Activated CD4-positive, alpha-beta T cell treated with anti-CD3 and anti-CD28 coated beads, Interleukin-2, amount 10 ng/mL, durations not matched to agents 7 days and 5 days (primary cell): ENCODE measurements around the gene BBS7. TPM values are rescaled to one million over a fixed set of nuclear protein-coding genes. Genes with fewer than 3 reads are reported as not detected.

ENCODE experiments used
- CTCF ChIA-PET: fragments of 350-600 bp; sonication (Branson Sonifier 250); formaldehyde crosslinking; loops from one replicate; lab custom pipeline; 2021; ENCODE audit warnings: antibody characterized with exemption; lab: Charles Lee
- POLR2A ChIA-PET: fragments of 350-600 bp; sonication (Branson Sonifier 250); formaldehyde crosslinking; loops from one replicate; lab custom pipeline; 2021; ENCODE audit warnings: antibody characterized with exemption; lab: Charles Lee
- DNase-seq: peaks from one replicate; pipeline ENCODE4 v3.0.0-alpha.2; 2020
- H3K27ac Mint-ChIP-seq: one replicate; pipeline ENCODE4 v1.8.0; 2021; ENCODE audit warnings: mild to moderate bottlenecking, moderate library complexity, mixed read lengths
- H3K27me3 Mint-ChIP-seq: one replicate; pipeline ENCODE4 v1.8.0; 2021; ENCODE audit warnings: mixed read lengths
- H3K36me3 Mint-ChIP-seq: one replicate; pipeline ENCODE4 v1.8.0; 2021; ENCODE audit warnings: low read depth, mixed read lengths
- H3K4me1 Mint-ChIP-seq: one replicate; pipeline ENCODE4 v1.8.0; 2021; ENCODE audit warnings: mixed read lengths
- H3K4me3 Mint-ChIP-seq: one replicate; pipeline ENCODE4 v1.8.0; 2021; ENCODE audit warnings: mild to moderate bottlenecking, moderate library complexity, mixed read lengths
- H3K9me3 Mint-ChIP-seq: one replicate; pipeline ENCODE4 v1.8.0; 2021; ENCODE audit warnings: mixed read lengths
- total RNA-seq, 2 experiments: library from RNA; stranded (reverse); gene quantifications; one replicate each; pipeline ENCODE4 v1.2.3, GENCODE V29; 2021

The BBS7 gene
- total RNA-seq, 2 experiments from 2014 or later = 16.3 to 21.5 TPM

DNA sequence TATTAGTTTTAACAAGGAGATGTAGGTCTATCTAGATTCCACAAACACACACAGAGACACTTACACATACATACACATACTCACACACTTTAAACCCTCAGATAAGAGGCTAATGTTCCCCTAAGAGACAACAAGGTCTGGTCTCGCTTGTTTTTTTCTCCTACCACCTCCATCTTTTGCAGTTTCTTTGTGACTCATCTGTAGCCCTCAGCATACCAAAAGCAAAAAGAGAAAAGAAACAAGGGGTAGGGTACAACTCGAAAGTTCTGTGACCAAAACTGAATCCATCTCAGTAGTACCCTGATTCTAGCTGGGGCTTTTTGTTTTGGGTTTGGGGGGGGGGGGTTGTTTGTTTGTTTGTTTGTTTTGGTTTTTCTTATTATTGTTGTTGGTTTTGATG is 81.4 kb downstream of the BBS7 start:
- Mint-ChIP-seq H3K36me3 (no peaks in the 10 kb centered on the region), H3K27me3 (peaks cover 25% of the 10 kb centered on the region), H3K9me3 (peaks cover 4% of the 10 kb centered on the region), H3K4me1 (peaks cover 9% of the 10 kb centered on the region), H3K27ac (no peak overlapping the region), H3K4me3 (no peak overlapping the region)
- no peak for DNase-seq
- ChIA-PET CTCF (interaction anchor here (0.6 kb wide), 1 partner anchor 1134 kb away, joined by 3 read pairs; the partner anchor contains the start of gene NUDT6), POLR2A (no interaction called here)

DNA sequence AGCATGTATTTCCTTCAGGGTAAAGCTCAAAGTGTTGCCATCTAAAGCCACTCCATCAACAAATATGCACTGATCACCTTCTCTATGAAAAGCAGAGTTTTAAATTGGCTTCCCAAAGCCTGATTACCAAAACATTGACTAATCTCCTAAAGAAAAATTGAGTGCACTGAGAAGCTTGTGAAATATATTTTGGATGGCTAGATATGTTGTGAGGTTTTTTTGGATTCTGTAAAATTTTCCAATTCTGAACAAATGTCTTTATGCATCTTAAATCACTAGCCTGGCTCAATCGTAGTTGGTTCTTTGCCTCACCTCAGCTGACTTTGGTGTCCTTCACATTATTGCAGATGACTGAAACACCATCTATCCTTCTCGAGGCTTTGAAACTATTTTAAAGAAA is 84.1 kb downstream of the BBS7 start:
- ChIA-PET POLR2A (no interaction called here), CTCF (interaction anchor here (1.1 kb wide), 1 partner anchor 25 kb away, joined by 3 read pairs; no protein-coding TSS in a partner anchor)
- Mint-ChIP-seq H3K4me1 (peaks cover 9% of the 10 kb centered on the region), H3K9me3 (peaks cover 4% of the 10 kb centered on the region), H3K36me3 (no peaks in the 10 kb centered on the region), H3K27ac (no peak overlapping the region), H3K4me3 (no peak overlapping the region), H3K27me3 (peaks cover 35% of the 10 kb centered on the region)
- no peak for DNase-seq

- no peak overlapping the region for H3K4me3 Mint-ChIP-seq
- no peaks in the 10 kb centered on the region for H3K36me3 Mint-ChIP-seq
- CTCF ChIA-PET = no interaction called here
- no peak overlapping the region for H3K27ac Mint-ChIP-seq
- H3K27me3 Mint-ChIP-seq = peaks cover 39% of the 10 kb centered on the region
- peaks cover 9% of the 10 kb centered on the region for H3K4me1 Mint-ChIP-seq
- POLR2A ChIA-PET = interaction anchor here (0.5 kb wide), 1 partner anchor 38 kb away, joined by 4 read pairs; the partner anchor contains the start of gene CCNA2
- peaks cover 4% of the 10 kb centered on the region for H3K9me3 Mint-ChIP-seq
- no peak for DNase-seq
Measured at GRCh38 chr4:121785479-121785878, 84.8 kb downstream of the BBS7 start.

DNA sequence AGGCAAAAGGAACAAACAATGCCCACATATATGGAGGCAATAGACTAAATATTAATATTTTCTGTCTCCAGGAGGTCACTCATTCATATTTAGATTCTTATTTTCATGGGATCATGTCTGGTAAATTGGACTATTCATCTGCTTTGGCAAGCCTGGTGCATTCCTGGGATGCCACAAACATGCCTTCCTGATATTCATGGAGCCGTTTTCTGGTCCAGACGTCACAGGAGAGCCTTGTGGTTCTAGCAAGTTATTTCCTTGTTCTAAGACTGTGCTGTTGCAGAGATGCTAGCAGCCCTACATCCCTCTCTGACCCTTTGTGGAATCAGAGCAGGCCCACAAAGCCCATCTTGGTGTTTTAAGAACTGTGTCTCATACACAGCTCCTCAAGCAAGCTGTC is 85.3 kb downstream of the BBS7 start:
- Mint-ChIP-seq H3K27me3 (peaks cover 41% of the 10 kb centered on the region), H3K9me3 (peaks cover 4% of the 10 kb centered on the region), H3K4me3 (no peak overlapping the region), H3K36me3 (no peaks in the 10 kb centered on the region), H3K27ac (no peak overlapping the region), H3K4me1 (peaks cover 9% of the 10 kb centered on the region)
- POLR2A ChIA-PET = no interaction called here
- DNase-seq = no peak
- CTCF ChIA-PET = interaction anchor here (1.0 kb wide), 1 partner anchor 10 kb away, joined by 4 read pairs; no protein-coding TSS in a partner anchor

GRCh38 chr4:121784401-121784800 is 85.9 kb downstream of the BBS7 start:
- Mint-ChIP-seq H3K27me3 (peaks cover 44% of the 10 kb centered on the region), H3K9me3 (peaks cover 4% of the 10 kb centered on the region), H3K36me3 (no peaks in the 10 kb centered on the region), H3K4me1 (peaks cover 7% of the 10 kb centered on the region), H3K27ac (no peak overlapping the region), H3K4me3 (no peak overlapping the region)
- DNase-seq = no peak
- ChIA-PET POLR2A (no interaction called here), CTCF (interaction anchor here (1.0 kb wide), 1 partner anchor 10 kb away, joined by 4 read pairs; no protein-coding TSS in a partner anchor)

GRCh38 chr4:121783210-121783609 is 87.1 kb downstream of the BBS7 start:
- no peaks in the 10 kb centered on the region for H3K4me1 Mint-ChIP-seq
- peaks cover 4% of the 10 kb centered on the region for H3K9me3 Mint-ChIP-seq
- H3K27ac Mint-ChIP-seq = no peak overlapping the region
- H3K27me3 Mint-ChIP-seq = peaks cover 44% of the 10 kb centered on the region
- no peaks in the 10 kb centered on the region for H3K36me3 Mint-ChIP-seq
- DNase-seq = no peak
- H3K4me3 Mint-ChIP-seq = no peak overlapping the region
- ChIA-PET POLR2A (no interaction called here), CTCF (no interaction called here)

DNA sequence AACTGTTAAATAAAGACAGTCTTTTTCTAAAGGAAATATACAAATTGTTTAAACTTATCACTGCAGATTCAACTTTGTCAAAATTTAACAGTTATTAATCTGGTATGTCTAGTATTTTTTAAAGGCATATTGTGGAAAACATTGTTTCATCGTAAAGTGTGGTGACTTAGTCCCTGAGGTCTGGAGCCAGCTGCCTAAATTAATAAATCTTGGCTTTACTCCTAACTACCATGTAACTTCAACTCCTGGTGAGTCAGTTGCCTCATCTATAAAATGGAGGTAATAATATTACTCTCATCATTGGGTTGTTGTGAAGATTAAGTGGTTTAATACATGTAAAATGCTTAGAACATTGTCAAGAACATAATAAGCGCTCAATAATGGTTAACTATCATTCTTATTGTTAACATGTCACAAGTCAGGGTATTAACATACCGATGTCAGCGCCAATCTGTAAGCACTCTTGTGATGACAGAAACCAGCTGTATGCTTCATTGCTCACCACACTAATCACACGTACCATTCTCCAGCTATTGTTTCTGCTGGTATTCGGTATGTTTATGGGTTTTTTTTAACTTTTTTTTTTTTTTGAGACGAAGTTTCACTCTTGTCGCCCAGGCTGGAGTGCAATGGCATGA is 91.2 kb downstream of the BBS7 start:
- Mint-ChIP-seq H3K4me1 (peaks cover 2% of the 10 kb centered on the region), H3K36me3 (no peaks in the 10 kb centered on the region), H3K27me3 (peaks cover 32% of the 10 kb centered on the region), H3K27ac (no peak overlapping the region), H3K4me3 (no peak overlapping the region), H3K9me3 (no peaks in the 10 kb centered on the region)
- no peak for DNase-seq
- ChIA-PET POLR2A (no interaction called here), CTCF (interaction anchor here (1.2 kb wide), 1 partner anchor 19 kb away, joined by 3 read pairs; no protein-coding TSS in a partner anchor)

DNA sequence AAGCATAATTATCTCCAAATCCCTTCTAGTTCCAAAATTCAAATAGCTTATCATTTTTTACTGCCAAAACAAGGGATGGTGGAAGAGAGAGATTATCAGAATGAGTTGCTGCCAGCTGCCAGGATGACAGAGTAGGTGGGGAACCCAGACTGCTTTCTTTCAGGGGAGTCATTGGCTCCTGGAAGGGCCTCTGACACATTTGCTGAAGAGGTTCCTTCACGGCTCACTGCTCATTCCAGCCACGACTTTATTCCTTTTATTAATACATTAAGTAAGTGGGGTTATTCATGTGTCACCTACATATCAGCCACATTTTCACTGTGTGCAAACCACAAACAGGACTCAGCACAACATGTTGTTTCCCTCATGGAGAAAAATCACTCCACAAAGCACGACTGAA is 92.6 kb downstream of the BBS7 start:
- Mint-ChIP-seq H3K36me3 (no peaks in the 10 kb centered on the region), H3K9me3 (no peaks in the 10 kb centered on the region), H3K27ac (no peak overlapping the region), H3K4me3 (no peak overlapping the region), H3K4me1 (peaks cover 2% of the 10 kb centered on the region), H3K27me3 (peaks cover 28% of the 10 kb centered on the region)
- no peak for DNase-seq
- POLR2A ChIA-PET = no interaction called here
- CTCF ChIA-PET = interaction anchor here (1.0 kb wide), 1 partner anchor 10 kb away, joined by 4 read pairs; no protein-coding TSS in a partner anchor

DNA sequence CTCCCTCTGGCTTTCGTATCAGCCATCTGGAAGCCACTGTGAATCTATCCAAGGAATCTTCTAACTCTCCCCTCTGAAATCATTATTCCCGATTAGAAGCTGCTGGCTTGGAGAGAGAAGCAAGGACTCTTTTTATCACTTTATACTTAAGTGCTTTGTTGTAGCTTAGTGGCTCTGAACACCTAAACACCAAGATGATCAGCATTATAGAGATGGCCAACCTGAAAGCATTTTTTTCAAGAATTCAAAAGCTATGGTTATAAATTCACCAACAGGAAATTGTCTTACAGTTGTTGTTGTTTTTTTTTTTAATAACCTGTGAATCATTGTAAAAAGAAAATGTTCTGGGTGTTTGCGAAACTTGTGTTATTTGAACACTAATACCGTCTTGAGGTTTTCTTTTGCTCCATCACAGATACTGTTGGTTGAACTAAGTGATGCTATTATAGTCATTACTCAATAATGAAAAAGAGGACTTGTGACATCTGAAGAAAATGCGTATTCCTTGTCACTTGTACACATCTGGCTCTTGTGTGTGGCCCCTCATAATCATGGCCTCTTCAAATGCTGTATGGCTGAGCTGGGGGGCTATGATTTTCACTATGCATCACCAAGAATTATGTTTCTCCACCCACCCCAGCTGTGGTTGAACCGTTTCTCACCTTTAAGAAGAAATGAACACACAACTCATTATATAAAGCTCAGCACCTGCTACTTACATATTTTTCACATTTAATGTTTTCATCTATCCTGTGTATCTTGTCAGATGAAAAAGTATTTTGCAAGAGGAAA is 93.5 kb downstream of the BBS7 start:
- Mint-ChIP-seq H3K27me3 (peaks cover 33% of the 10 kb centered on the region), H3K27ac (no peak overlapping the region), H3K4me1 (peaks cover 2% of the 10 kb centered on the region), H3K4me3 (no peak overlapping the region), H3K9me3 (no peaks in the 10 kb centered on the region), H3K36me3 (no peaks in the 10 kb centered on the region)
- POLR2A ChIA-PET = no interaction called here
- CTCF ChIA-PET = interaction anchor here (0.8 to 1.0 kb wide), 2 partner anchors 10 to 99 kb away, joined by 3 to 4 read pairs; no protein-coding TSS in a partner anchor
- DNase-seq = no peak

Other genes with a start within 250 kb of the BBS7 start
- gene ANXA5, start 173.5 kb downstream of the BBS7 start, total RNA-seq = 100 to 1,000 TPM; 224 to 260 TPM
- gene SMIM43, start 105.3 kb downstream of the BBS7 start, total RNA-seq = not detected
- gene EXOSC9, start 69.2 kb downstream of the BBS7 start, total RNA-seq = 10 to 100 TPM; 56.2 to 58.1 TPM
- 100 to 1,000 TPM; 128 to 143 TPM for gene CCNA2, start 46.6 kb downstream of the BBS7 start, total RNA-seq
- gene TRPC3, start 81.6 kb upstream of the BBS7 start, total RNA-seq = under 1 TPM; 0.85 to 0.94 TPM